G401.6 (cell line): Measurements from ENCODE around the gene NAALADL1.

Source experiments
- FAIRE-seq: peaks from 2 replicates; lab custom pipeline; 2012; peaks lifted over from hg19 to GRCh38; lab: Jason Lieb, UNC

Gene NAALADL1, protein sequence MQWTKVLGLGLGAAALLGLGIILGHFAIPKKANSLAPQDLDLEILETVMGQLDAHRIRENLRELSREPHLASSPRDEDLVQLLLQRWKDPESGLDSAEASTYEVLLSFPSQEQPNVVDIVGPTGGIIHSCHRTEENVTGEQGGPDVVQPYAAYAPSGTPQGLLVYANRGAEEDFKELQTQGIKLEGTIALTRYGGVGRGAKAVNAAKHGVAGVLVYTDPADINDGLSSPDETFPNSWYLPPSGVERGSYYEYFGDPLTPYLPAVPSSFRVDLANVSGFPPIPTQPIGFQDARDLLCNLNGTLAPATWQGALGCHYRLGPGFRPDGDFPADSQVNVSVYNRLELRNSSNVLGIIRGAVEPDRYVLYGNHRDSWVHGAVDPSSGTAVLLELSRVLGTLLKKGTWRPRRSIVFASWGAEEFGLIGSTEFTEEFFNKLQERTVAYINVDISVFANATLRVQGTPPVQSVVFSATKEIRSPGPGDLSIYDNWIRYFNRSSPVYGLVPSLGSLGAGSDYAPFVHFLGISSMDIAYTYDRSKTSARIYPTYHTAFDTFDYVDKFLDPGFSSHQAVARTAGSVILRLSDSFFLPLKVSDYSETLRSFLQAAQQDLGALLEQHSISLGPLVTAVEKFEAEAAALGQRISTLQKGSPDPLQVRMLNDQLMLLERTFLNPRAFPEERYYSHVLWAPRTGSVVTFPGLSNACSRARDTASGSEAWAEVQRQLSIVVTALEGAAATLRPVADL

DNA sequence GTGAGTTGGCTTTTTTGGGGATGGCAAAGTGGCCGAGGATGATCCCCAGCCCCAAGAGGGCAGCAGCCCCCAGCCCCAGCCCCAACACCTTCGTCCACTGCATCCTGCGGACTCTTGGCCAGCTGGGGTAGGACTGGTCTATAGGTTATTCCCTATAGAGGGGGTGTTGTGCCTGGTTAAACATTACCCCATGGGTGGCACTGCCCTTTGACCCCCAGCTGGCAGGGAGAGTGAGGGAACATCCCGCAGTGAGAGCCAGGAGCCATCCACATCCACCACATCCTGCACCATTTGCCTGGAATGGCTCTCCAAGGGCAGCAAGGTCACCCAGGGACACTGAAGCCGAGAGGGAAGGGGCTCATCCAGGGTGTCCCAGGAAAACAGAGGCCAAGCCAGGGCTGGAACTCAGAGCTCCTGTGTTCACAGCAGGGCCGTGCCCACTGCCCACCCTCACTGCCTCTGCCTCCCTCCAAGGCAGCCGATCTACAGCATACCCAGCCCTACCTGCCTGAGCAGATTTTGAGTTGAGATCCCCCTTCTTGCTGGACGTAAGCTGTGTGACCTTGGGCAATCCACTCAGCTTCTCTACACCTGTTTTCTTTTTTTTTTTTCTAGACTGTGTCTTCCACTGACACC is at the start of gene NAALADL1:
Gene NAALADL1 (minus strand): TSS at position 135 of the 636 bp plus-strand sequence. CDS start 32 bp downstream, at position 103.
- no peak for FAIRE-seq

DNA sequence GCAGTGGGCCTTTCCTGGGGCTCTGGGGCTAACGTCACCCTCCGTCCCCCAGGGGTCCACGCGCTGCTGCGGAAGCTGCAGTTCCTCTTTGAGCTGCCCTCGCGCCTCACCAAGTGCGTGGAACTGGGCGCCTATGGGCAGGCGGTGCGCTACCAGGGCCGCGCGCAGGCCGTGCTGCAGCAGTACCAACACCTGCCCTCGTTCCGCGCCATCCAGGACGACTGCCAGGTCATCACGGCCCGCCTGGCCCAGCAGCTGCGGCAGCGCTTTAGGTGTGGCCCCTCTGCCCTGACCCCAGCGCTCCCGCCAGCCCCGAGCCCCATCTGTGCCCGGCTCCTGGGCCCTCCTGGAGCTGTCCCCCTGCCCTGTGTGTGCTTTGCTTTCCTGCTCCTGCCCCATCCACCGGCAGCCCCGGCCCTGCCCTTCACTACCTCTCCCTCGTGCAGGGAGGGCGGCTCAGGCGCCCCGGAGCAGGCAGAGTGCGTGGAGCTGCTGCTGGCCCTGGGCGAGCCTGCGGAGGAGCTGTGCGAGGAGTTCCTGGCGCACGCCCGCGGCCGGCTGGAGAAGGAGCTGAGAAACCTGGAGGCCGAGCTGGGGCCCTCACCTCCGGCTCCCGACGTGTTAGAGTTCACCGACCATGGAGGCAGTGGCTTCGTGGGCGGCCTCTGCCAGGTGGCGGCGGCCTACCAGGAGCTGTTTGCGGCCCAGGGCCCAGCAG is 49.6 kb upstream of the NAALADL1 start:
- FAIRE-seq: no peak

DNA sequence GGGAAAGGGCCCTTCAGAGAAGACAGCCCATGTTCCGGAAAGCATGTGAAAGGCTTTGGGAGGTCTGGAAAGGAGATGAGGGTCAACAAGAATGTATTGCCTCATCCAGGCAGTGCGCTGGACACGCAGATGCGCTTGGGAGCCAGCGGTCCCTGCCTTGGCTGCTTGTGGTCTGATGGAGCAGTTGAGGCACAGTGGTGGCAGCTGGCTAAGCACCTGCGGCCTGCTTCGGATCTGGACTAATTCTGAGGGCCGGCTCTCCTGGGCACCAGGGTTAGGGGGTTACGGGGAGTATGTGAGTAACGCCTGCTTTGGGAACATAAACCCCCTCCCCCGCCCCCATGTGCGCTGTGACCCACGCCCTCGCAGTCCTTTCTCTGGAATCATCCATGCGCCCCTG is 48.7 kb upstream of the NAALADL1 start:
- FAIRE-seq: no peak

DNA sequence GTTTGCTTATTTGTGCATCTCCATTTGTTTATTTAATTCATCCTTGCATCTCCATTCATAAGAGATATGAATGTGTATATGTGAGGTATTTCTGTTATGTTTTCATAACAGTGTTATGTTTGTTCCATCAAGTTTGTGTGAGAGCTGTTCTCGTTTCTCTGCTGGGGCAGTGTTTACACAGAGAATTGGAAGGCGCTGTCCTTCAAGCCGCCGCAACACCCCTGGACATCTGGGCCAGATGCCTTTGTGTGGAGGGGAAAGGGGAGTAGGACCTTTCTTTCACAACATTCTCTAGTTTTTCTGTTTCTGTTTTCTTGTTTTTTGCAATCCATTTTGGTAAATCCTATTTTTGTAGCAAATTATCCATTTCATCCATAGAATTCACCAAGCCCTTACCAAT is 46.3 kb upstream of the NAALADL1 start:
- FAIRE-seq: no peak

DNA sequence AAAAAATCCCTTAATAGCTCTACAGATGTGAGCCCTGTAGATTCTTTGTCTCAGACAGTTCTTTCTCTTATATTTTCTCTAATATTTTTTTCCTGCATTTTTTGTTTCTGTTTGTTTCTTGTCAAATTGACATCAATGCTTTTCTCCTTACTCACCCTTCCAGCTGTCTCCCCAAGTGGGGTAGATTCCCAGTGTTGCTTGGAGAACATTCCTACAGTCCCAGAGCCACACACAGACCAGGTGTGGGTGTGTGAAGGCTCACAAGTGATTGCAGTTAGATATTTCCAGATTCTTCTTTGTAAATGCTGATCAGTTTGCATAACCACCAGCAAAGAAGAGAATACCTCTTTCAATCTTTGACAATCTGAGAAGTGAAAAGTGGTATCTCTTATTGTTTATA is 45.1 kb upstream of the NAALADL1 start:
- FAIRE-seq: no peak

DNA sequence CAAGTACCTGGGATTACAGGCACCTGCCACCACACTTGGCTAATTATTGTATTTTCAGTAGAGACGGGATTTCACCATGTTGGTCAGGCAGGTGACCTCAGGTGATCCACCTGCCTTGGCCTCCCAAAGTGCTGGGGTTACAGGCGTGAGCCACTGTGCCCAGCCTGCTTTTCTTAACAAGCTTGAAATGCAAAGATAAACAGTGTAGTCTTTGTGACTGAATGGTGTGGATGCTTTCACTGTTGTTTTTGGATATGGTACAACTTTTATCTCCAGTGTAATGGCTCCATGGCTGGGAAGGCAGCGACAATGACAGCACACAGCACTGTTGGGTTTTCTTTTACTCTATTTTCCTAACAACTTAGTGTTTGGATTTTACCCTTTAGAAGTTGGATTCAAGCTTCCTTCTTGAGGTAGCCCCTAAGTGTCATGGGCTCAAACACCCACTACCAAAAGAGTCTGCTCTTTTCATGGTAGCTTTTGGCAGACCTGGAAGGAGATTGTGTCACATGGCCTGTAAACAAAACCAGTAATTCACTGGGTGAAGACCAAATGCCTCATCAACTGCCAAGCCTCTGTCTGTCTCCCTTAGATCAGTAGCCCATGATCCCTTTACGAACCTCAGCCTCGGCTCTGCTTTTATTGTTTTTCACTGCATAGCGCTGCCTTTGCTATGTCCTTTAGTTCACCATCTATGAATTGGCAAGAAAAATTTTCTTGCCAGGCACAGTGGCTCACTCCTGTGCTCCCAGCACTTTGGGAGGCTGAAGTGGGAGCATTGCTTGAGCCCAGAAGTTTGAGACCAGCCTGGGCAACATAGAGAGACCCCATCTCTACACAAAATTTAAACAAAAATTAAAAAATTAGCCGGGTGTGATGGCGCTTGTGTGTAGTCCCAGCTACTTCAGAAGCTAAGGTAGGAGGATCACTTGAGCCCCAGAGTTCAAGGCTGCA is 44.1 kb upstream of the NAALADL1 start:
- FAIRE-seq: no peak

DNA sequence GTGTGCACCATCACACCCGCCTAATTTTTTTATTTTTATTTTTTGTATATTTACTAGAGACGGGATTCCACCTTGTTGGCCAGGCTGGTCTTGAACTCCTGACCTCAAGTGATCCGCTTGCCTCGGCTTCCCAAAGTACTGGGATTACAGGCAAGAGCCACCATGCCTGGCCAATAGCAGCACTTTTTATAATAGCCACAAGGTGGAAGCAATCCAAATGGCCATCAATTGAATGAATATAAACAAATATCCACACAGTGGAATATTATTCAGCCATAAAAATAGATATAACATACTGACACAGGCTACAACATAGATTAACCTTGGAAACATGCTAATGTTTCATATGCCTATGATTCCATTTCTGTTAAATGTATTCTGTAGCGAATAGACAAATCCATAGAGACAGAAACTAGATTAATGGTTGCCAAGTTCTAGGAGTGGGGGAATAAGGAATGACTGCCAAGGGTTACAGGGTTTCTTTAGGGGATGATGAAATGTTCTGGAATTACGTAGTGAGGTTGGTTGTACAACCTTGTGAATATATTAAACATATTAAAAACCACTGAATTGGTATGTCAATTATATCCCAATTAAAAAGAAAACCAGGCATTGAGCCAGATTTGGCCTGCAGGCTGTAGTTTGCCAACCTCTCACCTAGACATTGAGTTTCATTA is 42.5 kb upstream of the NAALADL1 start:
- FAIRE-seq: no peak

DNA sequence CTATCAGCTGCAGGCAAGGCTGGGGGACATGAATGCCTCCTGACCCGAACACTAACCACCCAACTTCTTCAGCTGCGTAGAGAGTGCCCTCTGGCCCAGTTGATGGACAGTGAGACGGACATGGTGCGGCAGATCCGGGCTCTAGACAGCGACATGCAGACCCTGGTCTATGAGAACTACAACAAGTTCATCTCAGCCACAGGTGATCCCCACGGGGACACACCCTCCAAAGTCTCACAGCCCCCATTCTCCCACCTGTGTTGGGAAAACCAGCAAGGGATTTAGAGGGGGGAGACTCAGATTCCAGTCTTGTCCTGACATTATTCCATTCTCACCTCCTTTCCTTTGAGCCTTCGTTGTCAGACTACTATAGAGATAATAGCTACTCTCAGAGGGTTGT is 38.6 kb upstream of the NAALADL1 start:
- no peak for FAIRE-seq

DNA sequence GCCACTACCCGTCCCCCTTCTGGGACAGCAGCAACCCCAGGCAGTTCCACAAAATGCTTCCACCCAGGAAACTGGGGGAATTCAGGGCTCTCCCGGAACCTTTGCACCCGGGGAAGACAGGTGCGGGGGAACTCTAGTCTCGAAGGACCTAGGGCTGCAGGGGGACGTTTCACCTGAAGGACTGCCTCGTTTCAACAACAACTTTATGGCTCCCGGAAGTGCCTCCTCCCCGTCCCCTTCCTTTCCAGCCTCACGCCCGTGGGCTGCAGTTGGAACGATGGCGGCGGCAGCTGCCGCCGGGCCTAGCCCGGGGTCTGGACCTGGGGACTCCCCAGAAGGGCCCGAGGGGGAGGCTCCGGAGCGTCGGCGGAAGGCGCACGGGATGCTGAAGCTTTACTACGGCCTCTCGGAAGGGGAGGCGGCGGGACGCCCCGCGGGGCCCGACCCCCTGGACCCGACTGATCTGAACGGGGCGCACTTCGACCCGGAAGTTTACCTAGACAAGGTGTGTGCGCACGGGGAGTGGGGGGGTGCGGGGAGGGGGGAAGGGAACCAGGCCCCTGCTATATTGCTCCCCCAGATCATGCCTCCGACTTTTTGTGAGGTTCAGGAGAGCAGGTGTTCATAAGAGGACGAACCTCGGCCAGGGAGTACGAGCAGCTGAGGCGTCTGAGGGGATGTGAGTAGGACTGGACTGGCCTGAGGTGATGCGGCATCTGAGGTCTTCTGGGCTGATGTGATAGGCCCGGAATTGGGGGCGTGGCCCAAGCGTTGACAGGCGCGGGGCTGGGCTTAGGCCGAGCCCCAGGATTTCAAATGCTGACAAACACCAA is 37.8 kb upstream of the NAALADL1 start, which contains the start of gene VPS51:
Gene VPS51 (plus strand): TSS at position 241 of the 833 bp plus-strand sequence. CDS start 37 bp downstream, at position 278.
- FAIRE-seq: no peak

DNA sequence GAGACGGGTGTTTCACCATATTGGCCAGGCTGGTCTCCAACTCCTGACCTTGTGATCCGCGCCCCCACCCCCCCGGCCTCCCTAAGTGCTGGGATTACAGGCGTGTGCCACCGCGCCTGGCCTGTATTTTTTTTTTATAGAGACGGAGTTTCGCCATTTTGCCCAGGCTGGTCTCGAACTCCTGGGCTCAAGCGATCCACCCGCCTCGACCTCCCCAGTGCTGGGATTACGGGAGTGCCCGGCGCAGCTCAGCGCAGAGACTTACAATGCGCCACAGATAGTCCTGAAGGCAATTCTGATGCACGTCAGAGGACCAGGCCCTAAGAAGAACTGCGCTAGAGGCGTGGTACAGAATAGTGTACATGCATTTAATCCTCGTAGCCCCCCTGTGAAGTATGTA is 37.1 kb upstream of the NAALADL1 start:
- no peak for FAIRE-seq

DNA sequence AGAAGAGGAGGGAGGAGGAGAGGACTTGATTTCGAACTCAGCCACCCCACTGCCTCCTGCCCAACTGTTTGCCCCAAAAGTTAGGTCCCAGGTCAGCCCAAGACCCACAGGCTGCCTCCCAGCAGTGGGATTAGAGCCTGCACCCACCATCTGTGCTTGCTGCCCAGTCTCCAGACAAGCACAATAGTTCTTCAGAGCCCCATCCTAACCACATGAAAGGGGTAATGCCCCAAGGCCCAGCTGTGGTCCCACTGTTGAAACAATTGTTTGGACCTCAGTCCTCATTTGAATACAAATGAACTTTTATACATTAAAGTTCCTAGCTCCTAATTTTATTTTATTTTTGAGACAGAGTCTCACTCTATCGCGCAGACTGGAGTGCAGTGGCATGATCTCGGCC is 32.3 kb upstream of the NAALADL1 start:
- no peak for FAIRE-seq

DNA sequence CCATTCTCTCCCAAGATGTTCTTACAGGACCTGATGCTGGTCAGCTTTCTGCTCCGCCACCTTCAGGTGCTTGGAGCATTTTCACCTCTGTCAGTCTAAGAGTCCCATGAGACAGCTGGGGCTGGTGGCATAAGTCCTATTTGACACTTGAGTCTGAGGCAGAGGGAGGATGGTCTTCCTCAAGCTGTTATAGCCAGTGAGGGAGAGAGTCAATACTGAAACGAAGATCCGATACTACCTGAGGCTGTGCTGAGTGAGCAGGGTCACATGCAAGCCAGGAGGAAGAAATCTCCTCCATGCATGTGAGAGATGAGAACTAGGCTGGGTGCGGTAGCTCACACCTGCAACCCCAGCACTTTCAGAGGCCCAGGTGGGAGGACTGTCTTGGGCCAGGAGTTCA is 31.3 kb upstream of the NAALADL1 start:
- FAIRE-seq: no peak

DNA sequence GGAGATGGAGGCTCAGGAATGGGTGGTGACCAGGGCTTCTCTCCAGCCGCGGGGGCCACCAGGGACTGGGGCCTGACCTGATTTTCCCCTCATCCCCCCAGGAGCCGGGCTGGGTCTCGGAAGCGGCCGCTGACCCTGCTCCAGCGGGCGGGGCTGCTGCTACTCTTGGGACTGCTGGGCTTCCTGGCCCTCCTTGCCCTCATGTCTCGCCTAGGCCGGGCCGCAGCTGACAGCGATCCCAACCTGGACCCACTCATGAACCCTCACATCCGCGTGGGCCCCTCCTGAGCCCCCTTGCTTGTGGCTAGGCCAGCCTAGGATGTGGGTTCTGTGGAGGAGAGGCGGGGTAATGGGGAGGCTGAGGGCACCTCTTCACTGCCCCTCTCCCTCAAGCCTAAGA is 29.5 kb upstream of the NAALADL1 start:
- no peak for FAIRE-seq

DNA sequence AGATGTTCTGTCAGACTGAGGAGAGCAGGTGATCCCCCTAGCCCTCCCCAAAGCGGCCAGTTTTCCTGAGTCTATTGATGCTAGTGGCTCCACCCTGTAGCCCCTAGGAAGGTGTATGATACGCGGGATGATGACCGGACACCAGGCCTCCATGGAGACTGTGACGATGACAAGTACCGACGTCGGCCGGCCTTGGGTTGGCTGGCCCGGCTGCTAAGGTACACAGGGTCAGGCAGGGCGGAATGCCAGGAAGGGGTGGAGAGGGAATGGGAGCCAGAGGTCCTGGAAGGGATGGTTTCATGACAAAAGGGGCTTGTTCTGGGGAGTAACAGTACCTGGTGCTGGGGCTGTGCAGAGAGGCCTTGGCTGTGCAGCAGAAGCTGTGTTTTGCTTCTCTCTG is 28.9 kb upstream of the NAALADL1 start:
- FAIRE-seq: no peak

DNA sequence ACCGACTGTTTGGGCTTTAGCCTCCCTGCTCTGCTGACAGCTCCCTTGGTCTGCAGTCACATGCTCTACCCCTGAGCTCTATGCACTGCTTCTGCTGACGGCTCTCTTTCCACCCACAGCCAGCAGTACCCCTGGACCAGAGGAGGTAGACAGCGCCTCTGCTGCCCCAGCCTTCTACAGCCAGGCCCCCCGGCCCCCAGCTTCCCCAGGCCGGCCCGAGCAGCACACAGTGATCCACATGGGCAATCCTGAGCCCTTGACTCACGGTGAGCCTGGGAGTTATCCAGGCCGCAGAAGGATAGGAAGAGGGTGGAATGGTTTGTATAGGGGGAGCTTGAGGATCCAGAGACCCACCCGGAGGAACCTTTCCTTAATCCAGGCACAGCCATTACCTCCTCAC is 28.5 kb upstream of the NAALADL1 start:
- no peak for FAIRE-seq

DNA sequence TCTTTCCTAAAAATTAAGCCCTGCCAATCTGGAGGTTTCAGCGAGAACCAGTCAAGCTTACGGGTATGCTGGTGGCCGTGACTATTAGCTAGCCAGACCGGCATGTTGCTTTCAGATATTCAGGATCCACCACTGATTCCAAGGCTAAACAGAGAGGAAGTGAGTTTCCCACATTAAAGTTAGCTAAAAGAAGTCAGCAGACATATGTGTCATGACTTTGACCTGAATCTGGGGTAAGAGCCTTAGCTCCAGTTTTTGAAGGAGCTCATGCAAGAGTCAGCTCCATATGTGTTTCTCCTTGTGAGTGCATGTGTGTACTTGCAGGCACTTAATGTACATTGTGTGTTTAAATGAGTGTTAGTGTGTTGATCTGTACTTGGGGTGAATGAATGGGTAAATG is 27.1 kb upstream of the NAALADL1 start:
- no peak for FAIRE-seq

DNA sequence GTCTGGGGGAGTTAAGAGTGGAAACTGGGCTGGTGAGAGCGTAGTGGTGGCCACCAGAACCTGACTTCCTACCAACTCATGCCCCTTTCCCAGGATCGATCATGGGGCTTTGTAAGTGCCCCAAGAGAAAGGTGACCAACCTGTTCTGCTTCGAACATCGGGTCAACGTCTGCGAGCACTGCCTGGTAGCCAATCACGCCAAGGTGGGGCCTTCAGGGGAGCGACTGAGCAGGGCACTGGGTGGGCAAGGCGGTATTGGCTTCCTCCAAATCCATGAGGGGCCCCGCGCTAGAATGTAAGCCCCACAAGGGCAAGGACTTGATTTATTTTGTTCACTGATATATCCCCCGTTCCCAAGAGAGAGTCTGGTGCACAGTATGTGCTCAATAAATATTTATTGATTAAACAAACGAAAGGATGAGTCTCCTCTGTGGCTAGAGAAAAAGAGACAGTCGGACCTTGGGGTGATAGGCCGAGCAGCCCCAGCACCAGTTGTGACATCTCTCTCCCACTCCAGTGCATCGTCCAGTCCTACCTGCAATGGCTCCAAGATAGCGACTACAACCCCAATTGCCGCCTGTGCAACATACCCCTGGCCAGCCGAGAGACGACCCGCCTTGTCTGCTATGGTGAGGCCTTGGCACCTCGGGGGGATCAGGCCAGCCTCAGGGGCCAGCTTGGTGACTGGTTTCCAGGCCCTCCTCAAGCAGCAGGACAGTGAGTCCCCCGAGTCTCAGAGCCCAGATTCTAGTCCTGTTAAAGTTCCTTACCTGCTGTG is 26.4 kb upstream of the NAALADL1 start:
- no peak for FAIRE-seq

DNA sequence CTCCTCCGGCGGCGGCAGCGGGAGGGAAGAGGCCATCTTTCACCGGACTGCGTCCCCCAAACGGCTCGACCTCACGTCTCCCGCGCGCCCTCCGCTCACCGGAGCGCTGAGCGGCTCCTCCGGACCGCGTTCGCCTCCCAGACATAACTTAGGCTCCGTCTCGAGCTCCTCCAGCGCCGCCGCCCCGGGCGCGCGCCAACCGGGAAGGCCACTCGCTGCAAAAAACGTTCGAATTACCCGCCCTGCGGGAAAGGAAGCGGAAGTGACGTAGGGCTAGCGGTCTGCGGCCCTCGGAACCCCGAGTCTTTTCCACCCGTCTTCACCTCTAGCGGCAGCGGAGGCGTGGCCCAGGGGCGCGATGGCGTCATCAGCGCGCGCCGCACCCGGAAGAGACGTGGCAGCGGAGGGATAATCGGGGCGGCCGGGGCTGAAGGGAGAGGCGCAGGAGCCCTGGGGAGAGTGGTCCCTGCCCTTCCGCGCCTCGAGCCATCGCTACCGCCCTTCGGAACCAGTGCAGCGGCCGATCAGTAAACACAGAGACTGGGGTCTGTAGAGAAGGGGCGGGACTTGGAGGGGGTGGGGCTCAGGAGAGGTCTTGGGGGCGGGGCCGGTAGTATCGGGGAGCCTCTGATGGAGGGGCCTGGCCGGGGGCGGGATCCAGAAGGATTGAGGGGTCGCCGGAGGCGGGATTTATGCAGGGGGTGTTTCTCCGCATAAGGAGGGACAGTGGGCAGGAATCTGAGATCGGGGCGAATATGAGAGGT is 25.7 kb upstream of the NAALADL1 start, which contains the start of the genes CDCA5 and ZFPL1:
Gene CDCA5 (minus strand): TSS at position 207 of the 764 bp plus-strand sequence. CDS start 62 bp downstream, at position 145.
Gene ZFPL1 (plus strand): TSS at position 389 of the 764 bp plus-strand sequence. CDS start 477 bp downstream, outside the sequence.
- FAIRE-seq: peak; percentile 49
